OCI-LY1 (cell line): ENCODE results near the gene HMHB1.

Experiments
- EZH2 ChIP-seq: fragments of 200-600 bp; sonication (generic), shearing (Covaris generic); IDR thresholded peaks from 2 replicates; pipeline ENCODE4 v1.8.0; 2017; ENCODE audit warnings: borderline replicate concordance, mixed run types, mild to moderate bottlenecking, antibody characterized with exemption, low read length, moderate library complexity, mixed read lengths
- TF ChIP-seq, protein P1 (sequence below): fragments of 200-600 bp; sonication (generic), shearing (Covaris generic); IDR thresholded peaks from 2 replicates; pipeline ENCODE4 v1.5.1; 2017; ENCODE audit warnings: mild to moderate bottlenecking, antibody characterized with exemption, low read length, moderate library complexity, mixed read lengths

DNA sequence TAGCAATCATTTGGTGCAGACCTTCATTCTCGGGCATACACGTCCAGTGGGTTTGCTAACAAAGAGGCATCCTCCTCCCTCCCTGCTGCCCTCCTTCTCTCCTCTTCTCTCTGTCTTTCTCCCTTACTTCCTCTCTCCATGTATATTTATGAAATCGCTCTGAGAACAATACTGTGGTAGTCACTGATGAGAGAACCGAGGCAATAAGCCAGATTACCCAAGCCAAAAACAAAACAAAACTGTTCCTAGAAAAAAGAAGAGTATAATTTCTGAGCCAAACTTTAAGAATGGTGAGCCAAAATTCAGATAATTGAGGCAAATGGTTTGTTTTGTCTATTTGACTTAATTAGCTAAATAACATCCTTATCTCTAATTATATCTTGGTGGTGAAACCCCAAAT is 15.8 kb upstream of the HMHB1 start:
- TF ChIP-seq, protein P1, sequence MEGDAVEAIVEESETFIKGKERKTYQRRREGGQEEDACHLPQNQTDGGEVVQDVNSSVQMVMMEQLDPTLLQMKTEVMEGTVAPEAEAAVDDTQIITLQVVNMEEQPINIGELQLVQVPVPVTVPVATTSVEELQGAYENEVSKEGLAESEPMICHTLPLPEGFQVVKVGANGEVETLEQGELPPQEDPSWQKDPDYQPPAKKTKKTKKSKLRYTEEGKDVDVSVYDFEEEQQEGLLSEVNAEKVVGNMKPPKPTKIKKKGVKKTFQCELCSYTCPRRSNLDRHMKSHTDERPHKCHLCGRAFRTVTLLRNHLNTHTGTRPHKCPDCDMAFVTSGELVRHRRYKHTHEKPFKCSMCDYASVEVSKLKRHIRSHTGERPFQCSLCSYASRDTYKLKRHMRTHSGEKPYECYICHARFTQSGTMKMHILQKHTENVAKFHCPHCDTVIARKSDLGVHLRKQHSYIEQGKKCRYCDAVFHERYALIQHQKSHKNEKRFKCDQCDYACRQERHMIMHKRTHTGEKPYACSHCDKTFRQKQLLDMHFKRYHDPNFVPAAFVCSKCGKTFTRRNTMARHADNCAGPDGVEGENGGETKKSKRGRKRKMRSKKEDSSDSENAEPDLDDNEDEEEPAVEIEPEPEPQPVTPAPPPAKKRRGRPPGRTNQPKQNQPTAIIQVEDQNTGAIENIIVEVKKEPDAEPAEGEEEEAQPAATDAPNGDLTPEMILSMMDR: no peak
- no peak for TF ChIP-seq EZH2
